GM10248 (cell line): Measurements from ENCODE around the gene RAD9B.

ENCODE experiments used
- CTCF ChIA-PET: fragments of 300-600 bp; sonication (Branson Sonifier 250); formaldehyde crosslinking; extraction: SDS; loops from one replicate; lab custom pipeline; 2021; ENCODE audit warnings: antibody characterized with exemption; lab: Yijun Ruan, JAX
- POLR2A ChIA-PET: fragments of 350-650 bp; sonication (Branson Sonifier 250); formaldehyde crosslinking; extraction: SDS; loops from one replicate; lab custom pipeline; 2020; ENCODE audit warnings: antibody characterized with exemption; lab: Yijun Ruan, JAX
- DNase-seq: peaks from one replicate; pipeline ENCODE4 v3.0.0; 2012; ENCODE audit errors: extremely low spot score
- TF ChIP-seq, protein P1 (sequence below): IDR thresholded peaks from 2 replicates; pipeline ENCODE4 v1.5.1; 2012; ENCODE audit warnings: mild to moderate bottlenecking, low read depth; ENCODE audit errors: extremely low read depth, missing control alignments, control extremely low read depth

Gene RAD9B

GRCh38 chr12:110548678-110549077, 46.5 kb downstream of the RAD9B start:
- TF ChIP-seq, protein P1, sequence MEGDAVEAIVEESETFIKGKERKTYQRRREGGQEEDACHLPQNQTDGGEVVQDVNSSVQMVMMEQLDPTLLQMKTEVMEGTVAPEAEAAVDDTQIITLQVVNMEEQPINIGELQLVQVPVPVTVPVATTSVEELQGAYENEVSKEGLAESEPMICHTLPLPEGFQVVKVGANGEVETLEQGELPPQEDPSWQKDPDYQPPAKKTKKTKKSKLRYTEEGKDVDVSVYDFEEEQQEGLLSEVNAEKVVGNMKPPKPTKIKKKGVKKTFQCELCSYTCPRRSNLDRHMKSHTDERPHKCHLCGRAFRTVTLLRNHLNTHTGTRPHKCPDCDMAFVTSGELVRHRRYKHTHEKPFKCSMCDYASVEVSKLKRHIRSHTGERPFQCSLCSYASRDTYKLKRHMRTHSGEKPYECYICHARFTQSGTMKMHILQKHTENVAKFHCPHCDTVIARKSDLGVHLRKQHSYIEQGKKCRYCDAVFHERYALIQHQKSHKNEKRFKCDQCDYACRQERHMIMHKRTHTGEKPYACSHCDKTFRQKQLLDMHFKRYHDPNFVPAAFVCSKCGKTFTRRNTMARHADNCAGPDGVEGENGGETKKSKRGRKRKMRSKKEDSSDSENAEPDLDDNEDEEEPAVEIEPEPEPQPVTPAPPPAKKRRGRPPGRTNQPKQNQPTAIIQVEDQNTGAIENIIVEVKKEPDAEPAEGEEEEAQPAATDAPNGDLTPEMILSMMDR, result no peak
- ChIA-PET POLR2A (no interaction called here), CTCF (interaction anchor here (0.7 to 7.7 kb wide), 7 partner anchors 15 to 117 kb away, joined by 3 to 61 read pairs (median 4); partner anchors contain the start of gene ARPC3)

DNA sequence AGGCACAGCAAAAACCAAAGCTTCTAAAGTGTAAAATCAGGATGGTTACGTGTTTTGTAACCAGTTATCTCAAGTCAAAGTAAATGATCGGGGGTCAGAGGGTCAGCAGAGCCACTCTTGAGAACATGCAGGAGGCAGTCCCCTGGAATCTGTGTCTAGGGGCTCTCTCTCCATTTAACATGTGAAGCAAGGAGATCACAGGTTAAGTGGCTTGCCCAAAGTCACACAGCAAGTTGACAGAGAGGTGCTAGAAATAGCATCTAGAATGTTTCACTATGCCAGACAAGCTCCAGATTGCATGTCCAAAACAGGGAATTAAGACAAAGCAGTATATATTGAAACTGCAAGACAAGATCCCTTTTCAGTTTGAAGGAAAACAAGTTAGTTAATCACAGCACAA, 47.6 kb downstream of the RAD9B start:
- TF ChIP-seq, protein P1, result no peak
- CTCF ChIA-PET, result interaction anchor here (1.0 to 7.7 kb wide), 9 partner anchors 13 to 100 kb away, joined by 3 to 61 read pairs (median 5); partner anchors contain the start of gene ARPC3
- DNase-seq, result no peak
- POLR2A ChIA-PET, result no interaction called here

More at GRCh38 chr12:110548678-110549077, 46.5 kb downstream of the RAD9B start:
- DNase-seq, result no peak

GRCh38 chr12:110550981-110551380, 48.9 kb downstream of the RAD9B start:
- POLR2A ChIA-PET, result no interaction called here
- DNase-seq, result no peak
- CTCF ChIA-PET, result interaction anchor here (1.2 to 7.7 kb wide), 7 partner anchors 7 to 51 kb away, joined by 3 to 61 read pairs (median 11); no protein-coding TSS in a partner anchor
- TF ChIP-seq, protein P1, result no peak
